K562 (cell line): ENCODE measurements around the gene ACE. TPM values are rescaled to one million over a fixed set of nuclear protein-coding genes. Genes with fewer than 3 reads are reported as not detected.

Source experiments
- BCL6 ChIP-seq: fragments of 250-450 bp; sonication (Bioruptor Pico); IDR thresholded peaks from 2 replicates; pipeline ENCODE4 v1.4.0; 2020
- CSDE1 ChIP-seq, 2 experiments: fragments of 450-650 bp; IDR thresholded peaks; 2 replicates each; pipeline ENCODE4 v1.6.1; 2016; ENCODE audit warnings: mild to moderate bottlenecking in 1 of 2
- DMBX1 ChIP-seq: fragments of 250-450 bp; sonication (Bioruptor Pico); IDR thresholded peaks from 2 replicates; pipeline ENCODE4 v1.8.0; 2022; ENCODE audit warnings: inconsistent platforms, mild to moderate bottlenecking, moderate library complexity, borderline replicate concordance
- HOXB6 ChIP-seq: fragments of 250-450 bp; sonication (Bioruptor Pico); IDR thresholded peaks from 2 replicates; pipeline ENCODE4 v1.5.1; 2022; ENCODE audit warnings: mild to moderate bottlenecking, borderline replicate concordance
- NR2C1 ChIP-seq, 2 experiments: fragments of 450-650 bp; IDR thresholded peaks; 2 replicates each; pipeline ENCODE4 v1.6.1; 2017; ENCODE audit warnings: mild to moderate bottlenecking in 2 of 2, antibody characterized with exemption in 1 of 2, inconsistent platforms in 1 of 2, missing compliant biosample characterization in 1 of 2, missing genetic modification characterization in 1 of 2
- POLR2AphosphoS5 ChIP-seq: IDR thresholded peaks from 2 replicates; pipeline ENCODE4 v1.6.1; 2011; ENCODE audit warnings: mild to moderate bottlenecking, low read depth, low read length, moderate library complexity; ENCODE audit not compliant: control insufficient read depth, insufficient read depth
- PTBP1 ChIP-seq: fragments of 200-400 bp; formaldehyde crosslinking; IDR thresholded peaks from 2 replicates; pipeline ENCODE4 v1.6.1; 2017; ENCODE audit warnings: low read depth, low read length
- SP1 ChIP-seq: sonication (generic); formaldehyde crosslinking; IDR thresholded peaks from 2 replicates; pipeline ENCODE4 v1.8.1; 2022; ENCODE audit warnings: mild to moderate bottlenecking, missing genetic modification reagents
- ZBTB17 ChIP-seq: fragments of 450-650 bp; formaldehyde crosslinking; IDR thresholded peaks from 2 replicates; pipeline ENCODE4 v1.4.0; 2020; ENCODE audit warnings: mild to moderate bottlenecking
- ZC3H4 ChIP-seq: sonication (generic); formaldehyde crosslinking; IDR thresholded peaks from 2 replicates; pipeline ENCODE4 v1.9.0; 2021; ENCODE audit warnings: missing genetic modification reagents, borderline replicate concordance
- ZNF175 ChIP-seq: fragments of 200-800 bp; sonication (Bioruptor generic); IDR thresholded peaks from 2 replicates; pipeline ENCODE4 v1.6.1; 2016; ENCODE audit warnings: low read depth, mild to moderate bottlenecking, missing genetic modification characterization, missing compliant biosample characterization
- ZNF589 ChIP-seq: fragments of 200-800 bp; sonication (Bioruptor generic); IDR thresholded peaks from 2 replicates; pipeline ENCODE4 v1.6.1; 2016; ENCODE audit warnings: low read depth, missing genetic modification characterization, missing compliant biosample characterization
- polyA plus RNA-seq, 8 experiments: library from polyadenylated mRNA; depleted of rRNA in 4 of 8; stranded (reverse) in 5 of 8; unstranded in 3 of 8; fragments of >200 nt; fragmentation: Nextera tagmentation in 2 of 8; fragmentation: Illumina TruSeq in 1 of 8; extraction: Ambion mirVana in 2 of 8; extraction: Trizol in 1 of 8; gene quantifications; 2 replicates each; pipeline versions ENCODE4 v1.2.1 to v1.2.3, GENCODE V29; 2011 to 2014; ENCODE audit warnings: inconsistent platforms in 1 of 8, missing spikeins in 1 of 8
- total RNA-seq, 7 experiments: library from RNA; depleted of rRNA in 6 of 7; stranded (reverse); fragments of >200 nt in 6 of 7; fragmentation: Illumina TruSeq in 2 of 7; extraction: Trizol in 2 of 7; gene quantifications; 2 replicates each; pipeline versions ENCODE4 v1.2.1 to v1.2.3, GENCODE V29; 2011 to 2021; ENCODE audit warnings: low replicate concordance in 1 of 7
- TF ChIP-seq, protein P1 (sequence below): fragments of 200-800 bp; sonication (Bioruptor generic); IDR thresholded peaks from 2 replicates; pipeline ENCODE4 v1.6.1; 2017; ENCODE audit warnings: missing genetic modification characterization, missing compliant biosample characterization
- TF ChIP-seq, protein P2 (sequence below), 3 experiments: fragments of 200-800 bp in 1 of 3; sonication (Bioruptor generic) in 1 of 3; sonication (generic) in 1 of 3; formaldehyde crosslinking in 1 of 3; IDR thresholded peaks; 2 replicates each; pipeline versions ENCODE4 v1.6.1 to v1.8.0; 2016 to 2022; ENCODE audit warnings: mild to moderate bottlenecking in 2 of 3, missing compliant biosample characterization in 2 of 3, missing genetic modification characterization in 2 of 3, missing genetic modification reagents in 1 of 3
- TF ChIP-seq, protein P3 (sequence below): fragments of 450-650 bp; formaldehyde crosslinking; IDR thresholded peaks from 2 replicates; pipeline ENCODE4 v1.4.0; 2020; ENCODE audit warnings: mild to moderate bottlenecking, moderate library complexity
- TF ChIP-seq, protein P4 (sequence below): fragments of 450-650 bp; formaldehyde crosslinking; IDR thresholded peaks from 2 replicates; pipeline ENCODE4 v1.4.0; 2020; ENCODE audit warnings: mild to moderate bottlenecking, moderate library complexity
- TF ChIP-seq, protein P5 (sequence below): fragments of 250-450 bp; sonication (Bioruptor Pico); IDR thresholded peaks from 2 replicates; pipeline ENCODE4 v1.4.0; 2020
- TF ChIP-seq, protein P6 (sequence below): sonication (generic); formaldehyde crosslinking; IDR thresholded peaks from 2 replicates; pipeline ENCODE4 v1.8.1; 2023; ENCODE audit warnings: mild to moderate bottlenecking, missing genetic modification reagents

Gene ACE
- total and polyA plus RNA-seq, 9 of the 15 experiments (the other 6 are each of a cell fraction or from before 2014, with no cell fraction given), result 0.07 to 2.5 (median 0.47) TPM; not detected in 1

DNA sequence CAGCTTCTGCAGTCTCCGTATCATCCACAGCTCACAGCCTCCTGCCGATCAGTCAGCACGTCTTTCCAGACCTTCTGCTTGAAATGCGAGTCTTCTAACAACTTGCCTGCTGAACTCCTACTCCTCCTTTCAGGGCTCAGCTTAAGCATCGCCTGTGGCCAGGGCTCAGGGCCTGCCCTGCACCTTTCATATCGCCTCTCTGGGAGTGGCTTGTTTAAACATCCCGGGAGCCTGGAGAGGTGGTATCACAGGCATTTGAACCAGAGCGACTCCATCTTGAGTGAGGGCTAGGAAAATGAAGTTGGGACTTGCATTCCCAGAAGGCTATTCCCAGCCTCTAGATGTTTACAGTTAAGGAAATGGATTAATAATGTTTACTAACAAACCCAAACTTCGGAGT is 16.8 kb upstream of the ACE start (continued):
- TF ChIP-seq, protein P1, sequence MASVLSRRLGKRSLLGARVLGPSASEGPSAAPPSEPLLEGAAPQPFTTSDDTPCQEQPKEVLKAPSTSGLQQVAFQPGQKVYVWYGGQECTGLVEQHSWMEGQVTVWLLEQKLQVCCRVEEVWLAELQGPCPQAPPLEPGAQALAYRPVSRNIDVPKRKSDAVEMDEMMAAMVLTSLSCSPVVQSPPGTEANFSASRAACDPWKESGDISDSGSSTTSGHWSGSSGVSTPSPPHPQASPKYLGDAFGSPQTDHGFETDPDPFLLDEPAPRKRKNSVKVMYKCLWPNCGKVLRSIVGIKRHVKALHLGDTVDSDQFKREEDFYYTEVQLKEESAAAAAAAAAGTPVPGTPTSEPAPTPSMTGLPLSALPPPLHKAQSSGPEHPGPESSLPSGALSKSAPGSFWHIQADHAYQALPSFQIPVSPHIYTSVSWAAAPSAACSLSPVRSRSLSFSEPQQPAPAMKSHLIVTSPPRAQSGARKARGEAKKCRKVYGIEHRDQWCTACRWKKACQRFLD (CRISPR knock-in tag), result peak; percentile 96
- TF ChIP-seq ZNF589 (CRISPR knock-in tag) (peak; percentile 96), POLR2AphosphoS5 (no peak), PTBP1 (no peak), NR2C1 (IDR thresholded peaks at IDR 0.05) (no peak), NR2C1 (tag; IDR thresholded peaks at IDR 0.05) (peak; percentile 91), ZNF175 (peak; percentile 97), SP1 (CRISPR knock-in tag) (no peak), ZC3H4 (CRISPR knock-in tag) (no peak), HOXB6 (no peak), ZBTB17 (CRISPR knock-in tag) (peak; percentile 89), CSDE1 (IDR thresholded peaks at IDR 0.05) (no peak), DMBX1 (peak; percentile 99), BCL6 (peak; percentile 51; the same call in 1 of the 2 replicates)
- TF ChIP-seq, protein P2, sequence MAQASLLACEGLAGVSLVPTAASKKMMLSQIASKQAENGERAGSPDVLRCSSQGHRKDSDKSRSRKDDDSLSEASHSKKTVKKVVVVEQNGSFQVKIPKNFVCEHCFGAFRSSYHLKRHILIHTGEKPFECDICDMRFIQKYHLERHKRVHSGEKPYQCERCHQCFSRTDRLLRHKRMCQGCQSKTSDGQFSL (CRISPR knock-in tag; IDR thresholded peaks at IDR 0.05), result no peak
- TF ChIP-seq, protein P2 (tag; IDR thresholded peaks at IDR 0.05), result peak in 1 of 2 experiments; percentile 81; a peak in 2 of 4 replicates
- TF ChIP-seq, protein P3, sequence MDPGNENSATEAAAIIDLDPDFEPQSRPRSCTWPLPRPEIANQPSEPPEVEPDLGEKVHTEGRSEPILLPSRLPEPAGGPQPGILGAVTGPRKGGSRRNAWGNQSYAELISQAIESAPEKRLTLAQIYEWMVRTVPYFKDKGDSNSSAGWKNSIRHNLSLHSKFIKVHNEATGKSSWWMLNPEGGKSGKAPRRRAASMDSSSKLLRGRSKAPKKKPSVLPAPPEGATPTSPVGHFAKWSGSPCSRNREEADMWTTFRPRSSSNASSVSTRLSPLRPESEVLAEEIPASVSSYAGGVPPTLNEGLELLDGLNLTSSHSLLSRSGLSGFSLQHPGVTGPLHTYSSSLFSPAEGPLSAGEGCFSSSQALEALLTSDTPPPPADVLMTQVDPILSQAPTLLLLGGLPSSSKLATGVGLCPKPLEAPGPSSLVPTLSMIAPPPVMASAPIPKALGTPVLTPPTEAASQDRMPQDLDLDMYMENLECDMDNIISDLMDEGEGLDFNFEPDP (CRISPR knock-in tag), result peak; percentile 87; the same call in 1 of the 2 replicates
- TF ChIP-seq, protein P4, sequence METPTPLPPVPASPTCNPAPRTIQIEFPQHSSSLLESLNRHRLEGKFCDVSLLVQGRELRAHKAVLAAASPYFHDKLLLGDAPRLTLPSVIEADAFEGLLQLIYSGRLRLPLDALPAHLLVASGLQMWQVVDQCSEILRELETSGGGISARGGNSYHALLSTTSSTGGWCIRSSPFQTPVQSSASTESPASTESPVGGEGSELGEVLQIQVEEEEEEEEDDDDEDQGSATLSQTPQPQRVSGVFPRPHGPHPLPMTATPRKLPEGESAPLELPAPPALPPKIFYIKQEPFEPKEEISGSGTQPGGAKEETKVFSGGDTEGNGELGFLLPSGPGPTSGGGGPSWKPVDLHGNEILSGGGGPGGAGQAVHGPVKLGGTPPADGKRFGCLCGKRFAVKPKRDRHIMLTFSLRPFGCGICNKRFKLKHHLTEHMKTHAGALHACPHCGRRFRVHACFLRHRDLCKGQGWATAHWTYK, result peak; percentile 91
- TF ChIP-seq, protein P5, sequence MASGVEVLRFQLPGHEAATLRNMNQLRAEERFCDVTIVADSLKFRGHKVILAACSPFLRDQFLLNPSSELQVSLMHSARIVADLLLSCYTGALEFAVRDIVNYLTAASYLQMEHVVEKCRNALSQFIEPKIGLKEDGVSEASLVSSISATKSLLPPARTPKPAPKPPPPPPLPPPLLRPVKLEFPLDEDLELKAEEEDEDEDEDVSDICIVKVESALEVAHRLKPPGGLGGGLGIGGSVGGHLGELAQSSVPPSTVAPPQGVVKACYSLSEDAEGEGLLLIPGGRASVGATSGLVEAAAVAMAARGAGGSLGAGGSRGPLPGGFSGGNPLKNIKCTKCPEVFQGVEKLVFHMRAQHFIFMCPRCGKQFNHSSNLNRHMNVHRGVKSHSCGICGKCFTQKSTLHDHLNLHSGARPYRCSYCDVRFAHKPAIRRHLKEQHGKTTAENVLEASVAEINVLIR (CRISPR knock-in tag), result peak; percentile 81
- TF ChIP-seq, protein P6, sequence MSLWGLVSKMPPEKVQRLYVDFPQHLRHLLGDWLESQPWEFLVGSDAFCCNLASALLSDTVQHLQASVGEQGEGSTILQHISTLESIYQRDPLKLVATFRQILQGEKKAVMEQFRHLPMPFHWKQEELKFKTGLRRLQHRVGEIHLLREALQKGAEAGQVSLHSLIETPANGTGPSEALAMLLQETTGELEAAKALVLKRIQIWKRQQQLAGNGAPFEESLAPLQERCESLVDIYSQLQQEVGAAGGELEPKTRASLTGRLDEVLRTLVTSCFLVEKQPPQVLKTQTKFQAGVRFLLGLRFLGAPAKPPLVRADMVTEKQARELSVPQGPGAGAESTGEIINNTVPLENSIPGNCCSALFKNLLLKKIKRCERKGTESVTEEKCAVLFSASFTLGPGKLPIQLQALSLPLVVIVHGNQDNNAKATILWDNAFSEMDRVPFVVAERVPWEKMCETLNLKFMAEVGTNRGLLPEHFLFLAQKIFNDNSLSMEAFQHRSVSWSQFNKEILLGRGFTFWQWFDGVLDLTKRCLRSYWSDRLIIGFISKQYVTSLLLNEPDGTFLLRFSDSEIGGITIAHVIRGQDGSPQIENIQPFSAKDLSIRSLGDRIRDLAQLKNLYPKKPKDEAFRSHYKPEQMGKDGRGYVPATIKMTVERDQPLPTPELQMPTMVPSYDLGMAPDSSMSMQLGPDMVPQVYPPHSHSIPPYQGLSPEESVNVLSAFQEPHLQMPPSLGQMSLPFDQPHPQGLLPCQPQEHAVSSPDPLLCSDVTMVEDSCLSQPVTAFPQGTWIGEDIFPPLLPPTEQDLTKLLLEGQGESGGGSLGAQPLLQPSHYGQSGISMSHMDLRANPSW, result no peak
